ENCODE data around the gene PPP1R13B.

GRCh38 chr14:103894723-103895059 lies 47.3 kb upstream of the PPP1R13B start:
- TF ChIP-seq CTCF (IDR thresholded peaks at IDR 0.05; ENCODE audit: low read depth, low read length) (no peak), EZH2phosphoT487 (IDR thresholded peaks at IDR 0.05; ENCODE audit: low read depth) (no peak)

All from OCI-LY3 (cell line).